ENCODE results near the gene ZNF184.
A peak's percentile ranks its signal among the peaks of the same experiment; 100 is the strongest.
"Not testable (repeated sequence)": the region's sequence is repeated elsewhere in the genome, so short reads cannot be mapped to it uniquely, and the experiment has no call there.

ZNF184 gene

GRCh38 chr6:27478706-27479318, 5.9 kb upstream of the ZNF184 start:
- DNase-seq: peak; percentile 91

DNA sequence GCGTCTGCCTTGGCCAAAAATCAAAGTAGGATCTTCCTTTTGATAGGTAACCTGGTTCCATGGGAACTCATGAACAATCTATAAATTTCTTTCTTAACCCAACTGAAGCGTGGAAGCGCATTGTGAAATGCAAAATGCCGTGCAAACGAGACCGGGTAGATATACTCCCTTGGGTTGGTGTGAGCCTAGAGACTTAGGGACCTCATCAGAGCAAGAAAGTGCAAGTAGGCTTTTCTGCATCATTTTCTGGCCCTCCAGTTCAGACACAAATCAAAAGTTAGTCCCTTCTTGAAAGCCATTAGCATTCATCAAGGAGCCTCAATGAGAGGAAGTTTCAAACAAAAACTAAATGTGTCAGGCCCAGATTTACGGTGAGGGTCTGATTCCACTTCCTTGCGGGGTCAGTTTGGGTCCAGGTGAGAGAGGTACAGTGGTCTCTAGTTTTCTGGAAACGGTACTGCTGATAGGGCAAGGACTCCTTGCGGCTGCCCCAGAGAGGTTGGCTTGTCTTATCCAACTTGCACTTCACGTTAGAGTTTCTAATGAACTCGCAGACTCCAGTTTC, 5.3 kb upstream of the ZNF184 start:
- DNase-seq: no peak

GRCh38 chr6:27477318-27478013, 4.6 kb upstream of the ZNF184 start:
- no peak for DNase-seq

GRCh38 chr6:27476090-27476489, 3.2 kb upstream of the ZNF184 start:
- DNase-seq: no peak

GRCh38 chr6:27474672-27475071, 1.8 kb upstream of the ZNF184 start:
- DNase-seq: no peak

- DNase-seq: no peak
These were observed 1.2 kb upstream of the ZNF184 start for GRCh38 chr6:27474172-27474465.

- DNase-seq: peak; percentile 78
These were observed 706 bp downstream of the ZNF184 start for GRCh38 chr6:27472182-27472616.

DNA sequence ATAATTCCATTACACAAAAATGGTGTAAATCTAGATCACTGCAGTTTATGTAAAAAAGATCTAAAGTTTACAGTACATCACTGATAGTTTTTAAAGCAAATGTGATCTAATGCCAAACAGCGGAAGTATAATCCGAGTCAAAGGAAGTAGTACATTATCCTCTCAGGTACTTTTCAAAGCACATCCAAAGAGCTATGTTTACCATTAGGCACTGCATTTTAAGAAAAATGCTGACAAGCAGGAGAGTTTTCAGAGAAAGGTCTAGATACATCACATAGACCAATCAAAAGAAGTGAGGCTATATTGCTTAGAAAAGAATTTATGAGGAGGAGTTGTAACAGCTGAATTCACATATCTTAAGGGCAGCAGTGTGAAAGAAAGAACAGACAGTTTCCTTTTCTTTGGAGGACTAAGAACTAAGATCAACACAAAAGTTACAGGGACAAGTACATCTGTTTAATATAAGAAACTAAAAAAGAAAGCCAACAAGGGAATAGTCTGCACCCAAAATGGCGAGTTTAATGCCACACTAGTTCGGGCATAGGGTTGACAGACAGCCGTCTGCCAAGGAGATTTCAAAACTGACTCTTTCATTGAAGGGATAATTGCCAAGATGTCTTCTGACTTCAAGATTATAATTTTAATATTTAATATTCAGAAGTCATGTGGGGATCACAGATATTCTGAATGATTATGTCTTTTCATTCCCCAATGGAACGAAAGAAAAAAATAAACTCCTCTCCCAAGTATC, 1.4 kb downstream of the ZNF184 start:
- no peak for DNase-seq

- no peak for DNase-seq
These were observed 2.9 kb downstream of the ZNF184 start for GRCh38 chr6:27470023-27470422.

DNA sequence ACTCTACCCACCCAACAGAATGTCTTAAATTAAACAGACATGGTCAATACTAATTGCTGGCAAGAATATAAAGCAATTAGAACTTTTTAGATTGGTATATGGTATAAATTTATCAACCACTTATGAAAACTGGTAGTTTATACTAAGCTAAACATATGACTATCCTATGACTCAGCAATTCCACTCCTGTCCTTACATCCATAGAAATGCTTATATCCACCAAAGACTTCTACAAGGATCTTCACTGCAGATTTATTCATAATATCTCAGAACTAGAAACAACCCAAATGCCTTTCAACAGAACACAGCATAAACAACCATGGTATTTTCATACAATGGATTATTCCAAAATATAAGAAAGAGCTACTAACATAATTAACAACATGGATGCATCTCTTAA, 4.6 kb downstream of the ZNF184 start:
- DNase-seq: peak; percentile 7

DNA sequence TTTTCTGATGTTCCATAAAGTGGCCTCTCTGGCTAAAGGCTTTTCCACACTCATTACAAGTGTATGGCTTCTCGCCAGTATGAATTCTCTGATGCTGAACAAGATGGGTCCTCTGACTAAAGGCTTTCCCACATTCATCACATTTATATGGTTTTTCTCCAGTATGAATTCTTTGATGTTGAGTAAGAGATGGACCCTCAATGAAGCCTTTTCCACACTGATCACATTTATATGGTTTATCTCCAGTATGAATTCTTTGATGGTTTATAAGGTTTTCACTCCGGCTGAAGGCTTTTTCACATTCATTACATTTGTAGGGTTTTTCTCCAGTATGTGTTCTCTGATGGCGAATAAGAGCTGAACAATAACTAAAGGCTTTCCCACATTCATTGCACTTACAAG, 20.4 kb downstream of the ZNF184 start:
- DNase-seq: peak; percentile 9

- DNase-seq: no peak
These were observed 21.1 kb downstream of the ZNF184 start for GRCh38 chr6:27451660-27452390.

GRCh38 chr6:27448456-27448855, 24.4 kb downstream of the ZNF184 start:
- DNase-seq: no peak

DNA sequence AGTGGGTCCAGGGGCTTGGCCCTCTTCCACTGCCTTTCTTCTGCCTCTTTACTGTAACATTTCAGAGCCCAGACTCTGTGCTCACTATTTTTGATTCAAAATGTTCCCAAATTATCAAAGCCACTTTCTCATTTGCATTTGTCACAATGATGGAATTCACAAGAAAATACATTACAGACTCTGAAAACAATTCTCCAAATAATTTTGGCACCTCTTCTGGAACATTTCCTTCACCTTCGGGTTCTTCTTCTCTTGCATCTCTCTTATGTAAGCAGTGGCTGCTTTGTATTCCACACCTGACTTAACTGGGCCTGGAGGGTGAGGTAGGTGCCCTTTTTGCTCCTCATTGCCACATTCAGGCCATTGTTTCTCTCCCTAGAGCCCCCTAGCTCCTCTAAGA, 30.0 kb downstream of the ZNF184 start:
- DNase-seq: no peak

DNA sequence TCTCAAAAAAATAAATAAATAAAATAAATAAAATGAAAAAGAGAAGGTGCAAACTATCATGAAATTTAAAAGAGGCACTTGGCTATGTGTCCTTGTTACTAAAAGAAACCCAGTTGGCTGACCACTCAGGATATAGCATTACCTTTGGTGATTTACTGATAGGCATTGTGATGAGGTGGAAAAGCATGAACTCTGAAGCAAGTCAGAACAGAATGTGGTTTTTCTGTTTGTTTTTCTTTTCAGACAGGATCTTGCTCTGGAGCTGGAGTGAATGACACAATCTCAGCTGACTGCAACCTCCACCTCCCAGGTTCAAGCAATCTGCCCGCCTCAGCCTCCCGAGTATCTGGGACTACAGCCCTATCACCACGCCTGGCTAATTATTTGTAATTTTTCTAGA, 31.9 kb downstream of the ZNF184 start:
- no peak for DNase-seq

- no peak for DNase-seq
These were observed 33.5 kb downstream of the ZNF184 start for GRCh38 chr6:27439371-27439770.

DNA sequence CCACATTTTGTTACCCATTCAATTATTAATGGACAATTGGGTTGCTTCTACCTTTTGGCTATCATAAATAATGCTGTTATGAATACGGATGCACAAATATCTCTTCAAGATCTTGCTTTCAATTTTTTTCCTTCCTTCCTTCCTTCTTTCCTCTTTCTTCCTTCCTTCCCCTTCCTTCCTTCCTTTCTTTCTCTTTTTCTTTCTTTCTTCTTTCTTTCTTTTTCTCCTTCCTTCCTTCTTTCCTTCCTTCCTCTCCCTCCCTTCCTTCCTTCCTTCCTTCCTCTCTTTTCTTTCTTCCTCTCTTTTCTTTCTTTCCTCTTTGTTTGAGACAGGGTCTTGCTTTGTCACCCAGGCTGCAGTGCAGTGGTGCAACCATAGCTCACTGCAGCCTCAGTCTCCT, 39.2 kb downstream of the ZNF184 start:
- no peak for DNase-seq

GRCh38 chr6:27428966-27429365, 43.9 kb downstream of the ZNF184 start:
- no peak for DNase-seq

DNA sequence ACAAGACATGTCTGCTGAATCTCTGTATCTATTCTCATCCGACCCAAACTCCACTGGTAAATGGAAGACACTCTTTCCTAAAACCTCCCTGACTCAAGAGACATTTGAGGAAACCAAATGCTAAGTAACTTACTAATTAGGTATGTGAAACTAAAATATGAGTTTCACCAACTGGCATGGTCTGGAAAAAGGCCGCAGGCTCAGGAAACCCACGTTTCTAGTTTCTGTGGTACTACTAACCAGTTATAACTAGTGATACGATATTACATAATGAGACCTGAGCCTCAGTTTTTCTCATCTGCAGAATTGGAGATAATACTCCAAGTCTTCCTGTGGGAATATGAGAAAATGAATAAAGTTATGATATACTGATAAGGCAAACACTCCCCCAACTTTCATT, 44.4 kb downstream of the ZNF184 start:
- no peak for DNase-seq

DNA sequence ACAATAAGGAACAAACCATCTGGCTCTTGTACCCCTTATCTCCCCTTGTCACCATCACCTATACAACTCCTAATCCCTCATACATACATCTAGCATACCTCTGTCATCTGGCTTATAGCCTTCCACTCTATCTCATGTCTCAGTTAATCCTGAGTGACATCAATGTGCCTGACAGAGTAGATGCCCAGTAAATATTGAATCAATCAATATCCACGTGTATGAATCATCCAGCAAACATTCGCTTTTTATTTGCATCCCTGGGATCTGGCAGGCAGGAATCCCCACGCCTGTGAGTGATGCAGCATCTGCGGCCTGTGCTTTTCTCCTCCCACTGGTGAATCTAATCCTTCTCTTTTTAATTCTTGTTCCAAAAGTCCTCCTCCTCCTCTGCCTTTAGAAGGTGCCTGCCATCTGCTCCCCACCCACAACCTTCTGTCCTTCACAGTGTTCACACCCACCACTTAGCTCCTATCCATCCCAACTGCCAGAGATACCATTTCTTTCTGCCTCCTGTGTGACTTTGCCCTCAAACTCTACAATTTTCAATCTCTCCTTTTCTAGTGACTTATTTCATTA, 46.8 kb downstream of the ZNF184 start:
- DNase-seq: no peak

DNA sequence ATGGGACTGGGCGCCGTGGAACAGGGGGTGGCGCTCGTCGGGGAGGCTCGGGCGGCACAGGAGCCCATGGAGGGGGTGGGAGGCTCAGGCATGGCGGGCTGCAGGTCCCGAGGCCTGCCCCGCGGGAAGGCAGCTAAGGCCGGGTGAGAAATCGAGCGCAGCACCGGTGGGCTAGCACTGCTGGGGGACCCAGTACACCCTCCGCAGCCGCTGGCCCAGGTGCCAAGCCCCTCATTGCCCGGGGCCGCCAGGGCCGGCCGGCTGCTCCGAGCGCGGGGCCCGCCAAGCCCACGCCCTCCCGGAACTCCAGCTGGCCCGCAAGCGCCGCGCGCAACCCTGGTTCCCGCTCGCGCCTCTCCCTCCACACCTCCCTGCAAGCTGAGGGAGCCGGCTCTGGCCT, 48.1 kb downstream of the ZNF184 start:
- not testable (repeated sequence) for DNase-seq

DNA sequence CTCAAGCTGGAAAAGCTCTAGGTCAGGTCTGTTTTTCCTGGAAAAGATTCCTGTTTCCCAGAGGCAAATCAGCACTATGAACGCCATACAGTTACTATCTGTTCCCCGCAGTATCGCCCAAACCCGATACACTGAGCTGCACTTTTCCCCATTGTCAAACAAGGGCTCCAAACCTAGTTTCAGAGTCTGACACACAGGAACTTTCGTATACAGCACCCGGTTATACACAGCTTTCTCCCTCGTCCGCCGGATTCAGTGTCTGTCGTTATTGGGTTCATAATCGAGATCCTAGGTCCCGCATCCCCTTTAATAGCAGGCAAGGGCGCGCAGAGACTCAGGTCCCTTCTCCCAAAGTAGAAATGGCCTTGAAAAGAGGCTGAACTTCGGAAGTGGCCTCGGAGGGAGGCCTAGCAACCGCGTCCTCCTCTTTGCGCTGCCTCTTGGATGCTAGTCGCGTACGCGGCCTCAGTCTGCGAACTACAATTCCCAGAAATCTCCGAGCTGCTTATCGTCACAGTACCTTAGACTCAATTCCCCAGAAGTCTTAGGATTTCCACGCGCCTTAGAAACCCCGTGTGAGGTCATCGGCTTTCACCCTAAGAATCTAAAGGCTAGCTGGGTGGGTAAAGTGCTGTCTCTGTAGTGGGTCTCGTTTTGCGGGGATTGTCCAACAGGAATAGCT, 50.1 kb downstream of the ZNF184 start:
- peak; percentile 6 for DNase-seq
